ENCODE data around the gene ADCY4.

- no peak for TF ChIP-seq CTCF (IDR thresholded peaks at IDR 0.05)
- peak in 1 of 4 donors; percentile 18 for TF ChIP-seq POLR2A (IDR thresholded peaks at IDR 0.05)
These were observed 5.1 kb downstream of the ADCY4 start for GRCh38 chr14:24329736-24330135.

Data from esophagus squamous epithelium (tissue), 4 donors.